GM12874 (cell line): ENCODE results near the gene PKIG.

ENCODE experiments used
- CTCF ChIP-seq: IDR thresholded peaks from 2 replicates; pipeline ENCODE4 v1.5.1; 2011; ENCODE audit warnings: low read depth, mild to moderate bottlenecking, control low read depth, low read length, moderate library complexity; ENCODE audit not compliant: insufficient read depth

Gene PKIG

GRCh38 chr20:44580581-44581268, 1.7 kb upstream of the PKIG start:
- no peak for TF ChIP-seq CTCF

- TF ChIP-seq CTCF, result no peak
Measured at GRCh38 chr20:44581515-44581914, 864 bp upstream of the PKIG start.

GRCh38 chr20:44583157-44583556, 778 bp downstream of the PKIG start:
- no peak for TF ChIP-seq CTCF

- TF ChIP-seq CTCF, result peak; percentile 14; the same call in 1 of the 2 replicates
Measured at GRCh38 chr20:44584162-44584561, 1.8 kb downstream of the PKIG start.

GRCh38 chr20:44585057-44585963, 2.9 kb downstream of the PKIG start:
- no peak for TF ChIP-seq CTCF

- TF ChIP-seq CTCF, result no peak
Measured at GRCh38 chr20:44586289-44586911, 4.0 kb downstream of the PKIG start.

GRCh38 chr20:44587035-44587980, 4.9 kb downstream of the PKIG start:
- TF ChIP-seq CTCF, result no peak
